Measurements from ENCODE around the gene SYNRG.

Gene SYNRG

GRCh38 chr17:37502009-37502936 is 106.9 kb downstream of the SYNRG start:
- DNase-seq (ENCODE audit: extremely low read depth in 1 of 2, low read depth in 1 of 2) = no peak

- DNase-seq (ENCODE audit: extremely low read depth in 1 of 2, low read depth in 1 of 2) = no peak
Observed at GRCh38 chr17:37500378-37500777, 108.8 kb downstream of the SYNRG start.

- DNase-seq (ENCODE audit: extremely low read depth in 1 of 2, low read depth in 1 of 2) = no peak
Observed at GRCh38 chr17:37494971-37495370, 114.2 kb downstream of the SYNRG start.

GRCh38 chr17:37494401-37494831 is 114.8 kb downstream of the SYNRG start:
- no peak for DNase-seq (ENCODE audit: extremely low read depth in 1 of 2, low read depth in 1 of 2)

- DNase-seq (ENCODE audit: extremely low read depth in 1 of 2, low read depth in 1 of 2) = no peak
Observed at GRCh38 chr17:37493249-37494027, 115.8 kb downstream of the SYNRG start.

GRCh38 chr17:37492167-37492566 is 117.1 kb downstream of the SYNRG start:
- DNase-seq (ENCODE audit: extremely low read depth in 1 of 2, low read depth in 1 of 2) = no peak

- DNase-seq (ENCODE audit: extremely low read depth in 1 of 2, low read depth in 1 of 2) = no peak
Observed at GRCh38 chr17:37490638-37491614, 118.3 kb downstream of the SYNRG start.

- peak; percentile 54 to 61 for DNase-seq (ENCODE audit: extremely low read depth in 1 of 2, low read depth in 1 of 2)
Observed at GRCh38 chr17:37490022-37490587, 119.1 kb downstream of the SYNRG start.

- DNase-seq (ENCODE audit: extremely low read depth in 1 of 2, low read depth in 1 of 2) = peak; percentile 57 to 71
Observed at GRCh38 chr17:37489197-37490001, 119.8 kb downstream of the SYNRG start, which contains the start of gene DUSP14. Gene DUSP14, plus strand, starts transcription at chr17:37489891. Its CDS starts 22,382 bp downstream, at chr17:37512273.

- DNase-seq (ENCODE audit: extremely low read depth in 1 of 2, low read depth in 1 of 2) = peak; percentile 21 to 67
Observed at GRCh38 chr17:37488607-37489196, 120.5 kb downstream of the SYNRG start.

GRCh38 chr17:37488009-37488604 is 121.1 kb downstream of the SYNRG start:
- no peak for DNase-seq (ENCODE audit: extremely low read depth in 1 of 2, low read depth in 1 of 2)

- no peak for DNase-seq (ENCODE audit: extremely low read depth in 1 of 2, low read depth in 1 of 2)
Observed at GRCh38 chr17:37485938-37486570, 123.2 kb downstream of the SYNRG start.

- no peak for DNase-seq (ENCODE audit: extremely low read depth in 1 of 2, low read depth in 1 of 2)
Observed at GRCh38 chr17:37483311-37484039, 125.7 kb downstream of the SYNRG start.

GRCh38 chr17:37481001-37481665 is 128.1 kb downstream of the SYNRG start:
- DNase-seq (ENCODE audit: extremely low read depth in 1 of 2, low read depth in 1 of 2) = no peak

GRCh38 chr17:37480427-37480826 is 128.8 kb downstream of the SYNRG start:
- no peak for DNase-seq (ENCODE audit: extremely low read depth in 1 of 2, low read depth in 1 of 2)

- no peak for DNase-seq (ENCODE audit: extremely low read depth in 1 of 2, low read depth in 1 of 2)
Observed at GRCh38 chr17:37479025-37479424, 130.2 kb downstream of the SYNRG start.

GRCh38 chr17:37478187-37478586 is 131.0 kb downstream of the SYNRG start:
- DNase-seq (ENCODE audit: extremely low read depth in 1 of 2, low read depth in 1 of 2) = no peak
